ENCODE data around the gene GOLIM4.

GRCh38 chr3:168052515-168052914 lies 43.2 kb downstream of the GOLIM4 start:
- TF ChIP-seq CTCF (conservative IDR thresholded peaks at IDR 0.05 in 1 of 2, IDR thresholded peaks at IDR 0.05 in 1 of 2; ENCODE audit: extremely low read depth in 1 of 2, insufficient read depth in 1 of 2, low read depth in 1 of 2, low read length in 2 of 2): no peak
- no peak for TF ChIP-seq EZH2 (IDR thresholded peaks at IDR 0.05; ENCODE audit: borderline replicate concordance, low read length)
